HG03457 (cell line): ENCODE data around the gene LRRC8D.

Source experiments
- ATAC-seq: cut with Tn5 transposase; IDR thresholded peaks from one replicate; pipeline ENCODE4 v1.9.1; 2021; ENCODE audit warnings: moderate number of reproducible peaks; ENCODE audit not compliant: unreplicated experiment

Gene LRRC8D

GRCh38 chr1:89890085-89890752 lies 69.4 kb downstream of the LRRC8D start:
- no peak for ATAC-seq

GRCh38 chr1:89892816-89893215 lies 72.0 kb downstream of the LRRC8D start:
- no peak for ATAC-seq

- no peak for ATAC-seq
Measured at GRCh38 chr1:89894210-89895201, 73.7 kb downstream of the LRRC8D start.

- ATAC-seq, result no peak
Measured at GRCh38 chr1:89896105-89896942, 75.5 kb downstream of the LRRC8D start.

- ATAC-seq, result no peak
Measured at GRCh38 chr1:89897347-89898133, 76.7 kb downstream of the LRRC8D start.

- ATAC-seq, result no peak
Measured at GRCh38 chr1:89898150-89898549, 77.3 kb downstream of the LRRC8D start.

GRCh38 chr1:89898695-89899470 lies 78.1 kb downstream of the LRRC8D start:
- ATAC-seq, result no peak

- ATAC-seq, result no peak
Measured at GRCh38 chr1:89900323-89900722, 79.5 kb downstream of the LRRC8D start.

GRCh38 chr1:89900791-89901708 lies 80.2 kb downstream of the LRRC8D start:
- no peak for ATAC-seq

GRCh38 chr1:89901957-89902669 lies 81.3 kb downstream of the LRRC8D start:
- ATAC-seq, result no peak

- ATAC-seq, result no peak
Measured at GRCh38 chr1:89903550-89903949, 82.7 kb downstream of the LRRC8D start.

- no peak for ATAC-seq
Measured at GRCh38 chr1:89904219-89904980, 83.6 kb downstream of the LRRC8D start.

GRCh38 chr1:89905395-89906058 lies 84.7 kb downstream of the LRRC8D start:
- ATAC-seq, result no peak

GRCh38 chr1:89906088-89906487 lies 85.3 kb downstream of the LRRC8D start:
- ATAC-seq, result no peak

- ATAC-seq, result no peak
Measured at GRCh38 chr1:89907727-89908212, 86.9 kb downstream of the LRRC8D start.

GRCh38 chr1:89908273-89908671 lies 87.4 kb downstream of the LRRC8D start:
- ATAC-seq, result no peak
